ENCODE results near the gene NR0B2.

DNA sequence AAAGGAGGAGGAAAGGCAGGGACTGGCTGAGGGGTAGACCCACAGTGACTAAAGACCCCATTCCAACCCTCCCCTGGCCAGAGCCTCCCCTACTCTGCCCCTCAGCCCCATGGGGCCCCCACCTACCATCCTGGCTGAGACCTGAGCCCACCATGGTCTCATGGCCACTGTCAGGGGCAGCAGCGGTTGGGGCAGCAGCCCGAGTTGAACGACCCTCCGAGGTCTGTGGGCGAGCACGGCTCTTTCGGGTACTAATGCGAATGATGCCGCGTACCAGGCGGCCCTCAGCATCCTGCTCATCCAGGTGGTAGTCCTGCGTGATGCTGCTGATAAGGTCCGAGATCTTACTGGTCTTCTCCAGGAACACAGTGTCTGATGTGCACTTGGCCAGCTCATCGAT lies 37.4 kb upstream of the NR0B2 start:
- TF ChIP-seq, protein P1, sequence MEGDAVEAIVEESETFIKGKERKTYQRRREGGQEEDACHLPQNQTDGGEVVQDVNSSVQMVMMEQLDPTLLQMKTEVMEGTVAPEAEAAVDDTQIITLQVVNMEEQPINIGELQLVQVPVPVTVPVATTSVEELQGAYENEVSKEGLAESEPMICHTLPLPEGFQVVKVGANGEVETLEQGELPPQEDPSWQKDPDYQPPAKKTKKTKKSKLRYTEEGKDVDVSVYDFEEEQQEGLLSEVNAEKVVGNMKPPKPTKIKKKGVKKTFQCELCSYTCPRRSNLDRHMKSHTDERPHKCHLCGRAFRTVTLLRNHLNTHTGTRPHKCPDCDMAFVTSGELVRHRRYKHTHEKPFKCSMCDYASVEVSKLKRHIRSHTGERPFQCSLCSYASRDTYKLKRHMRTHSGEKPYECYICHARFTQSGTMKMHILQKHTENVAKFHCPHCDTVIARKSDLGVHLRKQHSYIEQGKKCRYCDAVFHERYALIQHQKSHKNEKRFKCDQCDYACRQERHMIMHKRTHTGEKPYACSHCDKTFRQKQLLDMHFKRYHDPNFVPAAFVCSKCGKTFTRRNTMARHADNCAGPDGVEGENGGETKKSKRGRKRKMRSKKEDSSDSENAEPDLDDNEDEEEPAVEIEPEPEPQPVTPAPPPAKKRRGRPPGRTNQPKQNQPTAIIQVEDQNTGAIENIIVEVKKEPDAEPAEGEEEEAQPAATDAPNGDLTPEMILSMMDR (conservative IDR thresholded peaks at IDR 0.05; ENCODE audit: low read length), result no peak
- TF ChIP-seq EZH2phosphoT487 (IDR thresholded peaks at IDR 0.05; ENCODE audit: borderline replicate concordance, low read depth, low read length), result no peak

All from OCI-LY7 (cell line).